Heart right ventricle (tissue), 16 donors: ENCODE results near the gene SNRNP48. TPM values are rescaled to one million over a fixed set of nuclear protein-coding genes. Genes with fewer than 3 reads are reported as not detected.

Experiments used
- ATAC-seq, 8 donors: fragments of 200-7000 bp; cut with Tn5 transposase; one replicate each; pipeline ENCODE4 v1.9.1; 2020; ENCODE audit warnings: mild to moderate bottlenecking in 8 of 8, moderate library complexity in 8 of 8, moderate number of reproducible peaks in 1 of 8
- DNase-seq, 2 donors: peaks; one replicate each; pipeline ENCODE4 v3.0.0-alpha.2; 2020
- H3K27ac ChIP-seq, 10 donors: fragments of 200-600 bp; sonication (generic) in 2 of 10; one replicate each; pipeline versions ENCODE4 v1.5.0 to v1.8.0; 2020 to 2022; ENCODE audit warnings: mild to moderate bottlenecking in 3 of 10
- H3K27me3 ChIP-seq, 7 donors: fragments of 200-600 bp; one replicate each; pipeline ENCODE4 v1.8.0; 2021 to 2022; ENCODE audit warnings: mild to moderate bottlenecking in 2 of 7
- H3K36me3 ChIP-seq, 9 donors: fragments of 200-600 bp; sonication (generic) in 1 of 9; one replicate each; pipeline versions ENCODE4 v1.5.0 to v1.8.0; 2020 to 2022; ENCODE audit warnings: mild to moderate bottlenecking in 2 of 9
- H3K4me1 ChIP-seq, 9 donors: fragments of 200-600 bp; sonication (generic) in 1 of 9; one replicate each; pipeline versions ENCODE4 v1.5.0 to v1.8.0; 2020 to 2022; ENCODE audit warnings: mild to moderate bottlenecking in 4 of 9
- H3K4me3 ChIP-seq, 10 donors: fragments of 200-600 bp; sonication (generic) in 2 of 10; one replicate each; pipeline versions ENCODE4 v1.5.0 to v1.8.0; 2020 to 2022; ENCODE audit warnings: mild to moderate bottlenecking in 7 of 10, moderate library complexity in 2 of 10
- H3K9me3 ChIP-seq, 11 donors: fragments of 200-600 bp in 10 of 11; sonication (generic) in 2 of 11; one replicate each; pipeline versions ENCODE4 v1.5.0 to v1.8.0; 2013 to 2022; ENCODE audit warnings: mild to moderate bottlenecking in 2 of 11, control low read depth in 1 of 11, moderate library complexity in 1 of 11
- WGBS, 2 donors: extraction: QIAGEN DNeasy Blood & Tissue Kit; methylation state at CpG; one replicate each; pipeline ENCODE4 v1.1.7; 2013; ENCODE audit warnings: inconsistent platforms in 1 of 2; 5-methylcytosine and 5-hydroxymethylcytosine counted together
- intact Hi-C, 10 donors: fragments of 100-400 bp; cut with DNase I; formaldehyde crosslinking; loops; one replicate each; pipeline versions ENCODE4 v1.11.1 to v1.14.2; 2022
- polyA plus RNA-seq, 2 donors: library from polyadenylated mRNA; stranded (reverse); fragments of 200-250 nt; gene quantifications; one replicate each; pipeline ENCODE4 v1.2.3, GENCODE V29; 2013
- total RNA-seq, 10 donors: library from RNA; stranded (reverse); fragmentation: NEBNext Ultra II Directional in 3 of 10; extraction: Animal tissue kit (Norgen Biotek cat#: 25700) in 3 of 10; gene quantifications; one replicate each; pipeline versions ENCODE4 v1.2.1 to v1.2.4, GENCODE V29; 2021 to 2023
- TF ChIP-seq, protein P1 (sequence below), 9 donors: fragments of 200-600 bp; sonication (generic) in 2 of 9; IDR thresholded peaks; one replicate each; pipeline versions ENCODE4 v1.5.0 to v1.8.0; 2021 to 2022; ENCODE audit warnings: antibody characterized with exemption in 9 of 9, mild to moderate bottlenecking in 5 of 9, moderate library complexity in 1 of 9
- donor health status: Arrhythmogenic right ventricular cardiomyopathy.
- donor health status: ischemic (EF 13 %, LVEDD 7.1; RV severe dilation, severe dysfunction).
- donor health status: healthy with polysubstance abuse.
- donor health status: DM: no; HTN: yes; CAD: no.
- donor health status: DM: no; HTN: no; CAD: no.
- donor health status: ischemic (EF 25% LVEDD 6.9; RV normal size, moderate dysfunction).
- donor health status: ischemic (EF 25% LVEDD 5.7; RV mildly dilated, moderate dysfunction).
- donor health status: healthy.
- donor health status: DM: yes; HTN: yes; CAD: no.
- donor health status: Ischemic cardiomyopathy.
- donor health status: ischemic (EF 35%, LVEDD 5.7; RV mildly dilated, moderate dysfunction).
- donor health status: nonischemic (EF 11% LVEDD 7.7; RV severe dilation, severe dysfunction).
- donor health status: DM: yes; HTN: yes; CAD: no.
- donor health status: PGD.
- donor health status: ischemic (EF 29% LVEDD 5.4; RV normal size, mild dysfunction).
- donor health status: nonischemic (EF 23%, LVEDD 6.1; RV moderate dilation, normal function).

Gene SNRNP48
- total and polyA plus RNA-seq, 12 donors: 9.1 to 21.1 (median 13.1) TPM

DNA sequence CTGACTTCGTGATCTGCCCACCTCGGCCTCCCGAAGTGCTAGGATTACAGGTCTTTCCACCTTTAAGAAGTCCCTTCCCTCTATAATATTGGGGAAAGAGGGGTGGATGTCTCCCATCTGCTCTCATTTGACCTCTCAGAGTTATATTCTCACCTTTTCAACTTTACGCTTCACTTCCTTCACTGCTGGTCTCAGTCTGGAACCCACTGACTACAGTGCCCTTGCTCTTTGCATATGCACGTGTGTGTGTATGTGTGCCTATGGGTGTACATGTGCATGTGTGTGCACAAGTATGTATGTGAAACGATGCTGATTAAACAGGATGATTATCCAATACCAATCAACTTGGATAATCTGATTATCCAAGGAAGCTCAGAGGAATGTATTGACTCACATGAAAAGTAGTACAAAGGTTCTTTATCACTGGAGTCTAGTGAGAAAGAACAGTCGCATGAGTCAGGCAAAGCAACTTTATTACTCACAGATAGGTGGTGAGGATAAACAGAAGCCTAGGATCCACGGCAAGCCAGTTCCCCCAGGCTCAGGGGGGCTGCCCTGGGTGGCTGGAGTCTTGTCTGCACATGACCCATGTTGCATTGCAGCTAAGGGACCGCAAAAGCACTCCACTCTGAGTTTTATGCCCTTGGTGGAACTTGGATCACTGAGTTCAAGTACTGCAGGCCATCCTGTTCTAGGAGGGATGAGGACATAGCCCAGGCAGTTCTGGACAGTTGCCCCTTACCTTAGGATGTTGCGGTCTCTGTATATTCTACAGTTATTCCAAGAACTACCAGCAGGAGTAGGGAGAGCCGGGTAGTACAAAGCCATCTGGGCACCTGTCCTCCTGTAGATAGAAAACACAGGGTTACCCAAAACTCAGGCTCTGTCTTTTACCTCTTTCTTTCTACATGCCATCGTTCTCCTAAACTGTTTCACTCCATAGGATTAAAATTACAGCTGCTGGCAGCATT, 50.9 kb downstream of the SNRNP48 start:
- H3K27me3 ChIP-seq: peaks cover 0 to 5% (median 0%) of the 10 kb centered on the region in 7 donors
- no peak overlapping the region for H3K27ac ChIP-seq
- 79 to 82% methylated on average over 12 of the region's 12 CpGs for WGBS, 2 donors
- intact Hi-C loops: no loop called here
- no peaks in the 10 kb centered on the region for H3K9me3 ChIP-seq
- no peak overlapping the region for H3K4me3 ChIP-seq
- H3K4me1 ChIP-seq: no peaks in the 10 kb centered on the region
- no peak for DNase-seq
- no peak for ATAC-seq
- no peaks in the 10 kb centered on the region for H3K36me3 ChIP-seq
- TF ChIP-seq, protein P1, sequence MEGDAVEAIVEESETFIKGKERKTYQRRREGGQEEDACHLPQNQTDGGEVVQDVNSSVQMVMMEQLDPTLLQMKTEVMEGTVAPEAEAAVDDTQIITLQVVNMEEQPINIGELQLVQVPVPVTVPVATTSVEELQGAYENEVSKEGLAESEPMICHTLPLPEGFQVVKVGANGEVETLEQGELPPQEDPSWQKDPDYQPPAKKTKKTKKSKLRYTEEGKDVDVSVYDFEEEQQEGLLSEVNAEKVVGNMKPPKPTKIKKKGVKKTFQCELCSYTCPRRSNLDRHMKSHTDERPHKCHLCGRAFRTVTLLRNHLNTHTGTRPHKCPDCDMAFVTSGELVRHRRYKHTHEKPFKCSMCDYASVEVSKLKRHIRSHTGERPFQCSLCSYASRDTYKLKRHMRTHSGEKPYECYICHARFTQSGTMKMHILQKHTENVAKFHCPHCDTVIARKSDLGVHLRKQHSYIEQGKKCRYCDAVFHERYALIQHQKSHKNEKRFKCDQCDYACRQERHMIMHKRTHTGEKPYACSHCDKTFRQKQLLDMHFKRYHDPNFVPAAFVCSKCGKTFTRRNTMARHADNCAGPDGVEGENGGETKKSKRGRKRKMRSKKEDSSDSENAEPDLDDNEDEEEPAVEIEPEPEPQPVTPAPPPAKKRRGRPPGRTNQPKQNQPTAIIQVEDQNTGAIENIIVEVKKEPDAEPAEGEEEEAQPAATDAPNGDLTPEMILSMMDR (IDR thresholded peaks at IDR 0.05): no peak

DNA sequence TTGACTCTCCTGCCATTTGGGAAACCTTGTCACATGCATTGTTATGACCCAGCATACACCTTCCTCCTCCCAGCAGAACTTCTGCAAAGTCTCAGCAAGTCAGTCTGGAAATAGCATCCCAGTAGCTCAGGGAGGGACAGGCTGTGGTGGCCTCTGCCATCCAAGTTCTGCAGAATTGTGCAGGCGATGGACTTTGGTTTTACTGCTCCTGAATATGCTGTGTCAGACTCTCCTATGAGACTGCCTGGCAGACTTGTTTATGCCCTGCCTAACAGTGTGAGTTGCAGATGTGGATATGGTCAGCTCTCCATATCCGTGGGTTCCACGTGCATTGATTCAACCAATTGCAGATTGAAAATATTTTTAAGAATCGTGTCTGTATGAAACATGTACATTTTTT, 52.8 kb downstream of the SNRNP48 start:
- TF ChIP-seq, protein P1 (IDR thresholded peaks at IDR 0.05): no peak
- Histone ChIP-seq H3K4me3 (no peak overlapping the region), H3K9me3 (no peaks in the 10 kb centered on the region), H3K36me3 (no peaks in the 10 kb centered on the region), H3K27ac (no peak overlapping the region), H3K4me1 (no peaks in the 10 kb centered on the region), H3K27me3 (no peaks in the 10 kb centered on the region)
- no peak for ATAC-seq
- 87 to 90% methylated on average over 4 of the region's 4 CpGs for WGBS, 2 donors
- intact Hi-C loops: no loop called here
- no peak for DNase-seq

DNA sequence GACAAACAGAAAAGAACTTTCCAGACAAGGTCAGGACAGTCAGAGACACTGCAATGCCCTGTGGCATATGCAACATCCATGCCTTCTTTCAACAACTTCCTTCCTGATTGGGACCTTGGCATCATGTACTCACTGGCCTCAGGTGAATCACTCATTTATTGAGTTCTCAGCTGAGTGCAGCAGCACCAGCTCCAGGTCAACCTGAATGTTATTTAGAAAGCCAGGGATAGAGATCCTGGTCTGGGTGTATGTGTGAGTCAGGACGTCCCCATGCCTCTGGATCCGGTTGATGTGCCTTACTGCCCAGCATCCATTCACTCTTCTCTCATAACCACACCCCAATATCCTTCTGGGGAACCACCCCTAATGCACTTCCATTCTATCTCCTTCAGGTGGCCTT, 54.4 kb downstream of the SNRNP48 start:
- intact Hi-C loops: no loop called here
- WGBS, 2 donors: 84 to 97% methylated on average over 2 of the region's 2 CpGs
- TF ChIP-seq, protein P1 (IDR thresholded peaks at IDR 0.05): no peak
- no peak overlapping the region for H3K4me3 ChIP-seq
- DNase-seq (no peak), ATAC-seq (no peak)
- H3K9me3 ChIP-seq: no peaks in the 10 kb centered on the region
- H3K4me1 ChIP-seq: no peaks in the 10 kb centered on the region
- no peak overlapping the region for H3K27ac ChIP-seq
- H3K27me3 ChIP-seq: no peaks in the 10 kb centered on the region
- no peaks in the 10 kb centered on the region for H3K36me3 ChIP-seq

DNA sequence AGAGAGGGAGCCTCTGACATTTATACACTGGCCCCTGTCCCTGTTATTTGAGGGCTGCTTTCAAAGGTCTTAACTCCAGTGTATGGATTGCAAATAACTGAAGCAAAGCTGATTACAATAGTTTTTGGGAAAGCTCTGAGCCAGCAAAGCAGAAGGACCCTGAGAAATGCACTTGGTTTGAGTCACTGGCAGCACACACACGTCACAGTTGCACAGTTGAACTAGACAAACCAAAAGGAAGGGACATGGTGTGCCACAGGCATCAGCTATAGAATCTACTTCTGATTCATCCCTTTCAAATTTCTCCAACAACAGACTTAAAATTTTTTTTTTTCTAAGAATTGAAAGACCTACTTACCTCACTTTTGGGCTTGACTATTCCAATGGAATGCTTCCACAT, 56.4 kb downstream of the SNRNP48 start:
- no peak for ATAC-seq
- no peak overlapping the region for H3K27ac ChIP-seq
- WGBS, 2 donors: 77 to 87% methylated on average over 1 of the region's 1 CpG

More for the DNA sequence above, 56.4 kb downstream of the SNRNP48 start:
- Histone ChIP-seq H3K27me3 (no peaks in the 10 kb centered on the region), H3K9me3 (no peaks in the 10 kb centered on the region), H3K4me3 (no peak overlapping the region), H3K36me3 (no peaks in the 10 kb centered on the region), H3K4me1 (peaks cover 0 to 3% (median 0%) of the 10 kb centered on the region in 9 donors)
- DNase-seq: no peak
- TF ChIP-seq, protein P1 (IDR thresholded peaks at IDR 0.05): no peak
- intact Hi-C loops: no loop called here
